ENCODE data around the gene CLCN7. TPM values are rescaled to one million over a fixed set of nuclear protein-coding genes. Genes with fewer than 3 reads are reported as not detected.

CLCN7 gene
- total and polyA plus RNA-seq, 9 of the 15 experiments (the other 6 are each of a cell fraction or from before 2014, with no cell fraction given), result 0.06 to 126 (median 18.7) TPM

DNA sequence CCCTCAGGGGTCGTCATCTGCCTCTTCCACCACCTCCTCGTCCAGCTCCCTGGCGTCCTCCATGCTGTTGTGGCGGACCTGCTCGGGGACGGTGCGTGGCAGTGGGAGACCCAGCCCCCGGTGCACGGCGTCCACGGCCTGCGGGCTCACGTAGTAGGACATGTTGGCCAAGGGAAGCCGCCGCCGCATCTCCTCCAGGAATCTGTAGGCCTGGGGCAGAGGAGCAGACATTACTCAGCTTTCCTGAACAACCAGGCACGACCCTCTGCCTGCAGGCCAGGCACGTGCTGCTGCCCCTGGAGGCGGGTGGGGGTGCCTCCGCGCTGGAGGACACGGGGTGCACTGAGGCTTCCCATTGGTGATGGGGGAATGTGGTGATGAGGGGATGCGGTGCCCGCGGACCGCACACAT lies 36.1 kb upstream of the CLCN7 start:
- WGBS (ENCODE audit: insufficient coverage, low coverage, missing lambda C conversion rate), result 94% methylated on average over 21 of the region's 26 CpGs
- DNase-seq (ENCODE audit: extremely low read depth in 1 of 4, low spot score in 3 of 4) (no peak), FAIRE-seq (no peak), ATAC-seq (peak; percentile 24; the same call in 2 of the 3 replicates)
- Histone ChIP-seq H4K20me1 (replicated peaks; ENCODE audit: control insufficient read depth, insufficient read depth, low read length) (no peaks in the 10 kb centered on the region), H3K9ac (ENCODE audit: insufficient read depth in 1 of 2, low read depth in 2 of 2, low read length in 2 of 2) (no peak overlapping the region), H3K79me2 (ENCODE audit: control insufficient read depth, insufficient read depth, low read length) (no peaks in the 10 kb centered on the region), H3K36me3 (ENCODE audit: control insufficient read depth, insufficient read depth, low read length) (peaks cover 39% of the 10 kb centered on the region; the same call in 1 of the 3 replicates), H3K9me3 (replicated peaks; ENCODE audit: control insufficient read depth, insufficient read depth, low read depth, low read length) (no peaks in the 10 kb centered on the region; the same call in 1 of the 2 replicates), H3K4me1 (replicated peaks in 1 of 2; ENCODE audit: control insufficient read depth in 2 of 2, insufficient read depth in 2 of 2, low read length in 2 of 2) (peaks cover 0 to 35% of the 10 kb centered on the region in 2 experiments; a peak in 2 of 5 replicates), H3K4me3 (no peak overlapping the region), H2AFZ (ENCODE audit: low read depth, low read length) (no peak overlapping the region), H3K27ac (ENCODE audit: extremely low read depth, low read depth, low read length) (no peak overlapping the region), H3K9me1 (ENCODE audit: control insufficient read depth, insufficient read depth, low read length) (no peaks in the 10 kb centered on the region), H3K4me2 (ENCODE audit: insufficient read depth, low read length) (no peak overlapping the region), H3K27me3 (ENCODE audit: control insufficient read depth in 2 of 2, insufficient read depth in 2 of 2, low read length in 2 of 2) (no peaks in the 10 kb centered on the region)
- BruUV-seq (replicated peaks), result no TSS peak
- ChIA-PET POLR2A (interaction anchor here (0.6 to 1.3 kb wide), 3 partner anchors 10 to 90 kb away, joined by 3 to 4 read pairs (median 4); partner anchors contain the start of gene UQCC4), CTCF (ENCODE audit: low intra/inter-chr PET ratio) (no interaction called here)
- intact Hi-C loops (cut with micrococcal nuclease), result no loop called here
- in situ Hi-C loops (cut with MboI), result no loop called here
- TF ChIP-seq ZNF785 (CRISPR knock-in tag; IDR thresholded peaks at IDR 0.05) (no peak), ZKSCAN8 (CRISPR knock-in tag; IDR thresholded peaks at IDR 0.05) (no peak), SIN3B (IDR thresholded peaks at IDR 0.05; ENCODE audit: low read depth) (no peak), BHLHE40 (IDR thresholded peaks at IDR 0.05; ENCODE audit: low read length) (no peak), ASH1L (IDR thresholded peaks at IDR 0.05; ENCODE audit: borderline replicate concordance, low read depth, partially characterized antibody) (no peak), BRD9 (IDR thresholded peaks at IDR 0.05; ENCODE audit: low read depth, partially characterized antibody) (no peak), FIP1L1 (IDR thresholded peaks at IDR 0.05; ENCODE audit: low read depth, low read length, poor library complexity, severe bottlenecking) (no peak), POLR2G (IDR thresholded peaks at IDR 0.05; ENCODE audit: low read depth, low read length) (peak; percentile 61), IRF2 (CRISPR knock-in tag; IDR thresholded peaks at IDR 0.05) (no peak)
- TF ChIP-seq, protein P1, sequence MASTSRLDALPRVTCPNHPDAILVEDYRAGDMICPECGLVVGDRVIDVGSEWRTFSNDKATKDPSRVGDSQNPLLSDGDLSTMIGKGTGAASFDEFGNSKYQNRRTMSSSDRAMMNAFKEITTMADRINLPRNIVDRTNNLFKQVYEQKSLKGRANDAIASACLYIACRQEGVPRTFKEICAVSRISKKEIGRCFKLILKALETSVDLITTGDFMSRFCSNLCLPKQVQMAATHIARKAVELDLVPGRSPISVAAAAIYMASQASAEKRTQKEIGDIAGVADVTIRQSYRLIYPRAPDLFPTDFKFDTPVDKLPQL (IDR thresholded peaks at IDR 0.05; ENCODE audit: extremely low read depth, insufficient read length), result no peak
- TF ChIP-seq, protein P2, sequence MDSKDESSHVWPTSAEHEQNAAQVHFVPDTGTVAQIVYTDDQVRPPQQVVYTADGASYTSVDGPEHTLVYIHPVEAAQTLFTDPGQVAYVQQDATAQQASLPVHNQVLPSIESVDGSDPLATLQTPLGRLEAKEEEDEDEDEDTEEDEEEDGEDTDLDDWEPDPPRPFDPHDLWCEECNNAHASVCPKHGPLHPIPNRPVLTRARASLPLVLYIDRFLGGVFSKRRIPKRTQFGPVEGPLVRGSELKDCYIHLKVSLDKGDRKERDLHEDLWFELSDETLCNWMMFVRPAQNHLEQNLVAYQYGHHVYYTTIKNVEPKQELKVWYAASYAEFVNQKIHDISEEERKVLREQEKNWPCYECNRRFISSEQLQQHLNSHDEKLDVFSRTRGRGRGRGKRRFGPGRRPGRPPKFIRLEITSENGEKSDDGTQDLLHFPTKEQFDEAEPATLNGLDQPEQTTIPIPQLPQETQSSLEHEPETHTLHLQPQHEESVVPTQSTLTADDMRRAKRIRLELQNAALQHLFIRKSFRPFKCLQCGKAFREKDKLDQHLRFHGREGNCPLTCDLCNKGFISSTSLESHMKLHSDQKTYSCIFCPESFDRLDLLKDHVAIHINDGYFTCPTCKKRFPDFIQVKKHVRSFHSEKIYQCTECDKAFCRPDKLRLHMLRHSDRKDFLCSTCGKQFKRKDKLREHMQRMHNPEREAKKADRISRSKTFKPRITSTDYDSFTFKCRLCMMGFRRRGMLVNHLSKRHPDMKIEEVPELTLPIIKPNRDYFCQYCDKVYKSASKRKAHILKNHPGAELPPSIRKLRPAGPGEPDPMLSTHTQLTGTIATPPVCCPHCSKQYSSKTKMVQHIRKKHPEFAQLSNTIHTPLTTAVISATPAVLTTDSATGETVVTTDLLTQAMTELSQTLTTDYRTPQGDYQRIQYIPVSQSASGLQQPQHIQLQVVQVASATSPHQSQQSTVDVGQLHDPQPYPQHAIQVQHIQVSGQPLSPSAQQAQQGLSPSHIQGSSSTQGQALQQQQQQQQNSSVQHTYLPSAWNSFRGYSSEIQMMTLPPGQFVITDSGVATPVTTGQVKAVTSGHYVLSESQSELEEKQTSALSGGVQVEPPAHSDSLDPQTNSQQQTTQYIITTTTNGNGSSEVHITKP (IDR thresholded peaks at IDR 0.05; ENCODE audit: partially characterized antibody), result no peak
- TF ChIP-seq, protein P3, sequence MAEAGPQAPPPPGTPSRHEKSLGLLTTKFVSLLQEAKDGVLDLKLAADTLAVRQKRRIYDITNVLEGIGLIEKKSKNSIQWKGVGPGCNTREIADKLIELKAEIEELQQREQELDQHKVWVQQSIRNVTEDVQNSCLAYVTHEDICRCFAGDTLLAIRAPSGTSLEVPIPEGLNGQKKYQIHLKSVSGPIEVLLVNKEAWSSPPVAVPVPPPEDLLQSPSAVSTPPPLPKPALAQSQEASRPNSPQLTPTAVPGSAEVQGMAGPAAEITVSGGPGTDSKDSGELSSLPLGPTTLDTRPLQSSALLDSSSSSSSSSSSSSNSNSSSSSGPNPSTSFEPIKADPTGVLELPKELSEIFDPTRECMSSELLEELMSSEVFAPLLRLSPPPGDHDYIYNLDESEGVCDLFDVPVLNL (CRISPR knock-in tag; IDR thresholded peaks at IDR 0.05; ENCODE audit: low read depth), result no peak
- TF ChIP-seq, protein P4, sequence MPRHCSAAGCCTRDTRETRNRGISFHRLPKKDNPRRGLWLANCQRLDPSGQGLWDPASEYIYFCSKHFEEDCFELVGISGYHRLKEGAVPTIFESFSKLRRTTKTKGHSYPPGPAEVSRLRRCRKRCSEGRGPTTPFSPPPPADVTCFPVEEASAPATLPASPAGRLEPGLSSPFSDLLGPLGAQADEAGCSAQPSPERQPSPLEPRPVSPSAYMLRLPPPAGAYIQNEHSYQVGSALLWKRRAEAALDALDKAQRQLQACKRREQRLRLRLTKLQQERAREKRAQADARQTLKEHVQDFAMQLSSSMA (CRISPR knock-in tag; IDR thresholded peaks at IDR 0.05), result no peak
- TF ChIP-seq, protein P5, sequence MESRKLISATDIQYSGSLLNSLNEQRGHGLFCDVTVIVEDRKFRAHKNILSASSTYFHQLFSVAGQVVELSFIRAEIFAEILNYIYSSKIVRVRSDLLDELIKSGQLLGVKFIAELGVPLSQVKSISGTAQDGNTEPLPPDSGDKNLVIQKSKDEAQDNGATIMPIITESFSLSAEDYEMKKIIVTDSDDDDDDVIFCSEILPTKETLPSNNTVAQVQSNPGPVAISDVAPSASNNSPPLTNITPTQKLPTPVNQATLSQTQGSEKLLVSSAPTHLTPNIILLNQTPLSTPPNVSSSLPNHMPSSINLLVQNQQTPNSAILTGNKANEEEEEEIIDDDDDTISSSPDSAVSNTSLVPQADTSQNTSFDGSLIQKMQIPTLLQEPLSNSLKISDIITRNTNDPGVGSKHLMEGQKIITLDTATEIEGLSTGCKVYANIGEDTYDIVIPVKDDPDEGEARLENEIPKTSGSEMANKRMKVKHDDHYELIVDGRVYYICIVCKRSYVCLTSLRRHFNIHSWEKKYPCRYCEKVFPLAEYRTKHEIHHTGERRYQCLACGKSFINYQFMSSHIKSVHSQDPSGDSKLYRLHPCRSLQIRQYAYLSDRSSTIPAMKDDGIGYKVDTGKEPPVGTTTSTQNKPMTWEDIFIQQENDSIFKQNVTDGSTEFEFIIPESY (CRISPR knock-in tag; IDR thresholded peaks at IDR 0.05), result peak; percentile 62; the same call in 1 of the 2 replicates

Data from K562 (cell line).